Panc1 (cell line): ENCODE data around the gene EAF1. TPM values are rescaled to one million over a fixed set of nuclear protein-coding genes. Genes with fewer than 3 reads are reported as not detected.

Experiments
- ATAC-seq: fragments of 200-7000 bp; cut with Tn5 transposase; 2 replicates; pipeline ENCODE4 v1.9.1; 2020; ENCODE audit warnings: mild to moderate bottlenecking, moderate library complexity
- BruUV-seq: library from RNA; stranded (reverse); fragments of 400-500 nt; replicated peaks from 2 replicates; lab custom pipeline; 2021; lab: Mats Ljungman, UMichigan
- CTCF ChIA-PET: fragments of 300-600 bp; sonication (Branson Sonifier 250); formaldehyde crosslinking; loops from one replicate; lab custom pipeline; 2022; ENCODE audit warnings: antibody characterized with exemption; lab: Charles Lee
- POLR2A ChIA-PET: fragments of 300-600 bp; sonication (Branson Sonifier 250); formaldehyde crosslinking; loops from one replicate; lab custom pipeline; 2022; ENCODE audit warnings: antibody characterized with exemption; lab: Charles Lee
- DNase-seq: peaks from one replicate; pipeline ENCODE4 v3.0.0-alpha.2; 2010; ENCODE audit warnings: low read depth, low spot score
- H3K27ac ChIP-seq: 2 replicates; pipeline ENCODE4 v1.5.1; 2011; ENCODE audit warnings: mild to moderate bottlenecking, low read length, inconsistent platforms
- H3K27me3 ChIP-seq: fragments of 200-500 bp; sonication (Bioruptor generic); 2 replicates; pipeline ENCODE4 v1.6.0; 2014; ENCODE audit warnings: low read length, inconsistent platforms; ENCODE audit not compliant: control insufficient read depth, insufficient read depth
- H3K36me3 ChIP-seq: fragments of 200-500 bp; sonication (Bioruptor generic); 2 replicates; pipeline ENCODE4 v1.5.1; 2014; ENCODE audit warnings: inconsistent platforms, mild to moderate bottlenecking, low read length, moderate library complexity; ENCODE audit not compliant: control insufficient read depth, insufficient read depth
- H3K4me1 ChIP-seq: 2 replicates; pipeline ENCODE4 v1.5.1; 2011; ENCODE audit warnings: inconsistent platforms, mild to moderate bottlenecking, low read length, moderate library complexity; ENCODE audit not compliant: control insufficient read depth, insufficient read depth
- H3K4me3 ChIP-seq, 2 experiments: 2 replicates each; pipeline ENCODE4 v1.5.1; 2011 to 2012; ENCODE audit warnings: low read depth in 2 of 2, low read length in 2 of 2, mild to moderate bottlenecking in 2 of 2, inconsistent platforms in 1 of 2, moderate library complexity in 1 of 2
- H3K9me3 ChIP-seq: fragments of 200-500 bp; sonication (Bioruptor generic); 2 replicates; pipeline ENCODE4 v1.5.1; 2014; ENCODE audit warnings: low read depth, mild to moderate bottlenecking, inconsistent platforms, low read length, moderate library complexity; ENCODE audit not compliant: control insufficient read depth, insufficient read depth
- POLR2AphosphoS5 ChIP-seq: IDR thresholded peaks from 2 replicates; pipeline ENCODE4 v1.6.1; 2012; ENCODE audit warnings: mild to moderate bottlenecking, low read depth, low read length, moderate library complexity
- REST ChIP-seq, 2 experiments: IDR thresholded peaks; 2 replicates each; pipeline ENCODE4 v1.6.1; 2011 to 2012; ENCODE audit warnings: low read depth in 2 of 2, control low read depth in 1 of 2, low read length in 1 of 2, mild to moderate bottlenecking in 1 of 2, moderate library complexity in 1 of 2; ENCODE audit not compliant: insufficient read depth in 1 of 2
- SIN3A ChIP-seq: IDR thresholded peaks from 2 replicates; pipeline ENCODE4 v1.6.1; 2012; ENCODE audit warnings: low read depth, mild to moderate bottlenecking, low read length, moderate library complexity, borderline replicate concordance; ENCODE audit not compliant: insufficient read depth
- TCF7L2 ChIP-seq: IDR thresholded peaks from 2 replicates; pipeline ENCODE4 v1.6.1; 2011; ENCODE audit warnings: mild to moderate bottlenecking, low read depth, low read length, inconsistent platforms
- in situ Hi-C: cut with HindIII; loops from 2 replicates; pipeline ENCODE4 v1.10.0; 2016; ENCODE audit warnings: low sequenced_read_pairs, low pct_unique_long_range_greater_than_20kb
- intact Hi-C: fragments of 100-400 bp; cut with micrococcal nuclease; formaldehyde crosslinking; loops from one replicate; pipeline ENCODE4 v1.10.0; 2022; ENCODE audit not compliant: unreplicated experiment
- total RNA-seq: library from RNA; stranded (reverse); gene quantifications from one replicate; pipeline ENCODE4 v1.2.1, GENCODE V29; 2021; ENCODE audit not compliant: unreplicated experiment
- TF ChIP-seq, protein P1 (sequence below): fragments of 450-650 bp; IDR thresholded peaks from 2 replicates; pipeline ENCODE4 v1.5.1; 2017; ENCODE audit warnings: mild to moderate bottlenecking

EAF1 gene
- total RNA-seq, 1 experiment from 2014 or later = 16.1 TPM

DNA sequence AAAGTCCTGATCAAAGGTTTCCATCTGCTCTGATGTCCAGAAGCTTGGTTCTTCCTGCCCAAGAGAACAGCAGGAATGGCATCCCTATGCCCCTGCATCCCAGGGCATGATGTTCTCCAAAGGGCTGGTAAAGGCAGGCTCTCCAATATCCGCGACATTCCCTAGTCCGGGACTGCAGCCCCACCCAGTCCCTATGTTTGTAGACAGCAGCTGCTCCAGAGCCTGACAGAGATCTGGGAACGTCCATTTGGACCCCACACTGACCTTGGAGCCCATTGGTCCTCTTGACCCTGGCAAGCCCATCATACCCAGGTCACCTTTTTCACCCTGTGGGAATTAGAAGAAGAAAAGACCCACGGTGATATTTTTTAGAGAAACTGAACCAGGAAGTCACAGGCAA lies 47.8 kb downstream of the EAF1 start:
- intact Hi-C loops = no loop called here
- BruUV-seq = no TSS peak
- POLR2A ChIA-PET = no interaction called here

DNA sequence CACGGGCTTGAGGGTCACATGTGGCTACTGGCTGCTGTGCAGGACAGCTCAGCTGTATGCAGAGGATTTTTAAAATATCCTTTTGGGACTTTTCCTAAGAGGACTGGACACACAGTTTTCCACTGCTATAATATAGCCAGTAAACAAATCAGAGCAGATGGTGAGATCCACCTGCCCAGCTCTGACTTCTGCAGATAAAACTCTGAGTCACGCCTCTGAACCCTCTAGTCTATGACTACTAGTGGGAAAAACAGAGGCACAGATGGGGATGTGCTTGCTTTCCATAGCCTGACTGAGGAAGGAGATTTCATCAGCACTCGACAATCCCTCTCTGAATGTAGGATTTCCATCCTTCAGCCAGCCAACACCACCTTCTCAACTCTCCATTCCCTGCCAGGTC lies 49.0 kb downstream of the EAF1 start:
- no TSS peak for BruUV-seq
- ChIA-PET CTCF (no interaction called here), POLR2A (no interaction called here)
- no peak overlapping the region for H3K4me3 ChIP-seq
- intact Hi-C loops (no loop called here), in situ Hi-C loops (no loop called here)
- ATAC-seq = no peak
- no peaks in the 10 kb centered on the region for H3K36me3 ChIP-seq
- no peaks in the 10 kb centered on the region for H3K27me3 ChIP-seq
- H3K4me1 ChIP-seq = no peaks in the 10 kb centered on the region
- no peak overlapping the region for H3K27ac ChIP-seq
- H3K9me3 ChIP-seq = no peaks in the 10 kb centered on the region
- TF ChIP-seq, protein P1, sequence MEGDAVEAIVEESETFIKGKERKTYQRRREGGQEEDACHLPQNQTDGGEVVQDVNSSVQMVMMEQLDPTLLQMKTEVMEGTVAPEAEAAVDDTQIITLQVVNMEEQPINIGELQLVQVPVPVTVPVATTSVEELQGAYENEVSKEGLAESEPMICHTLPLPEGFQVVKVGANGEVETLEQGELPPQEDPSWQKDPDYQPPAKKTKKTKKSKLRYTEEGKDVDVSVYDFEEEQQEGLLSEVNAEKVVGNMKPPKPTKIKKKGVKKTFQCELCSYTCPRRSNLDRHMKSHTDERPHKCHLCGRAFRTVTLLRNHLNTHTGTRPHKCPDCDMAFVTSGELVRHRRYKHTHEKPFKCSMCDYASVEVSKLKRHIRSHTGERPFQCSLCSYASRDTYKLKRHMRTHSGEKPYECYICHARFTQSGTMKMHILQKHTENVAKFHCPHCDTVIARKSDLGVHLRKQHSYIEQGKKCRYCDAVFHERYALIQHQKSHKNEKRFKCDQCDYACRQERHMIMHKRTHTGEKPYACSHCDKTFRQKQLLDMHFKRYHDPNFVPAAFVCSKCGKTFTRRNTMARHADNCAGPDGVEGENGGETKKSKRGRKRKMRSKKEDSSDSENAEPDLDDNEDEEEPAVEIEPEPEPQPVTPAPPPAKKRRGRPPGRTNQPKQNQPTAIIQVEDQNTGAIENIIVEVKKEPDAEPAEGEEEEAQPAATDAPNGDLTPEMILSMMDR = no peak
- TF ChIP-seq POLR2AphosphoS5 = no peak
- TF ChIP-seq SIN3A = no peak
- TF ChIP-seq REST (IDR thresholded peaks at IDR 0.05; ENCODE audit: insufficient read depth in 1 of 2, low read depth in 2 of 2, low read length in 1 of 2) = no peak
- no peak for TF ChIP-seq TCF7L2
- DNase-seq = no peak

More for the DNA sequence above, 47.8 kb downstream of the EAF1 start:
- Histone ChIP-seq H3K9me3 (no peaks in the 10 kb centered on the region), H3K27ac (no peak overlapping the region), H3K4me1 (no peaks in the 10 kb centered on the region), H3K27me3 (no peaks in the 10 kb centered on the region), H3K4me3 (no peak overlapping the region), H3K36me3 (no peaks in the 10 kb centered on the region)
- ATAC-seq (no peak), DNase-seq (no peak)
- in situ Hi-C loops = no loop called here
- TF ChIP-seq POLR2AphosphoS5 = no peak
- TF ChIP-seq, protein P1 = no peak
- TF ChIP-seq TCF7L2 = no peak
- TF ChIP-seq REST (IDR thresholded peaks at IDR 0.05; ENCODE audit: insufficient read depth in 1 of 2, low read depth in 2 of 2, low read length in 1 of 2) = no peak
- no peak for TF ChIP-seq SIN3A
- CTCF ChIA-PET = no interaction called here
